WERI-Rb-1 (cell line): ENCODE measurements around the gene CYB5R4.

Source experiments
- DNase-seq: peaks from one replicate; pipeline ENCODE4 v3.0.0-alpha.2; 2020
- H3K27ac ChIP-seq: fragments of 250-450 bp; sonication (Bioruptor Pico); 2 replicates; pipeline ENCODE4 v1.5.1; 2020; ENCODE audit warnings: mild to moderate bottlenecking, moderate library complexity
- H3K27me3 ChIP-seq: fragments of 250-450 bp; sonication (Bioruptor Pico); 2 replicates; pipeline ENCODE4 v1.5.1; 2021; ENCODE audit warnings: mild to moderate bottlenecking, low read depth, moderate library complexity; ENCODE audit not compliant: insufficient read depth, severe bottlenecking
- H3K36me3 ChIP-seq: fragments of 250-450 bp; sonication (Bioruptor Pico); 2 replicates; pipeline ENCODE4 v1.5.1; 2020; ENCODE audit warnings: mild to moderate bottlenecking, moderate library complexity
- H3K4me3 ChIP-seq: 2 replicates; pipeline ENCODE4 v1.5.1; 2011; ENCODE audit warnings: low read depth, mild to moderate bottlenecking, control low read depth, low read length
- H3K9me3 ChIP-seq: fragments of 250-450 bp; sonication (Bioruptor Pico); 2 replicates; pipeline ENCODE4 v1.5.1; 2021; ENCODE audit warnings: mild to moderate bottlenecking, moderate library complexity; ENCODE audit not compliant: severe bottlenecking
- TF ChIP-seq, protein P1 (sequence below): IDR thresholded peaks from 2 replicates; pipeline ENCODE4 v1.5.1; 2011; ENCODE audit warnings: low read depth, mild to moderate bottlenecking, control low read depth, inconsistent platforms, low read length

CYB5R4 gene

DNA sequence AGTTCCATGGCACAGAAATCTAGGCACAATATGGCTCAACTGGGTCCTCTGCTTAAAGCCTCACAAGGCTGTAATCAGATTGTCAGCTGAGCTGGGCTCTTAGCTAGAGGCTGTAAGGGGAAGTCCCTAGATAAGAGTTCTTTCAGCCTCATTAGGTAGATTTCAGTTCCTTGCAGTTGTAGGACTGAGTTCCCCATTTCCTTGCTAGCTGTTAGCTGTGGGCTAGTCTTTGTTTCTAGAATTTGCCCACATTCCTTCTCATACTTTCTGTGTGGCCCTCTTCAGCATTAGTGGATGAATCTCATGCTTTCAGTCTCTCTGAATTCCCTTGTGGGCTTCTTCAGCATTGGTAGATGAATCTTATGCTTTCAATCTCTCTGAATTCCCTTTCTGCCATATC is 103.1 kb downstream of the CYB5R4 start:
- Histone ChIP-seq H3K27me3 (no peaks in the 10 kb centered on the region), H3K36me3 (peaks cover 10% of the 10 kb centered on the region), H3K9me3 (no peaks in the 10 kb centered on the region), H3K27ac (no peak overlapping the region), H3K4me3 (no peak overlapping the region)
- TF ChIP-seq, protein P1, sequence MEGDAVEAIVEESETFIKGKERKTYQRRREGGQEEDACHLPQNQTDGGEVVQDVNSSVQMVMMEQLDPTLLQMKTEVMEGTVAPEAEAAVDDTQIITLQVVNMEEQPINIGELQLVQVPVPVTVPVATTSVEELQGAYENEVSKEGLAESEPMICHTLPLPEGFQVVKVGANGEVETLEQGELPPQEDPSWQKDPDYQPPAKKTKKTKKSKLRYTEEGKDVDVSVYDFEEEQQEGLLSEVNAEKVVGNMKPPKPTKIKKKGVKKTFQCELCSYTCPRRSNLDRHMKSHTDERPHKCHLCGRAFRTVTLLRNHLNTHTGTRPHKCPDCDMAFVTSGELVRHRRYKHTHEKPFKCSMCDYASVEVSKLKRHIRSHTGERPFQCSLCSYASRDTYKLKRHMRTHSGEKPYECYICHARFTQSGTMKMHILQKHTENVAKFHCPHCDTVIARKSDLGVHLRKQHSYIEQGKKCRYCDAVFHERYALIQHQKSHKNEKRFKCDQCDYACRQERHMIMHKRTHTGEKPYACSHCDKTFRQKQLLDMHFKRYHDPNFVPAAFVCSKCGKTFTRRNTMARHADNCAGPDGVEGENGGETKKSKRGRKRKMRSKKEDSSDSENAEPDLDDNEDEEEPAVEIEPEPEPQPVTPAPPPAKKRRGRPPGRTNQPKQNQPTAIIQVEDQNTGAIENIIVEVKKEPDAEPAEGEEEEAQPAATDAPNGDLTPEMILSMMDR: no peak
- no peak for DNase-seq

DNA sequence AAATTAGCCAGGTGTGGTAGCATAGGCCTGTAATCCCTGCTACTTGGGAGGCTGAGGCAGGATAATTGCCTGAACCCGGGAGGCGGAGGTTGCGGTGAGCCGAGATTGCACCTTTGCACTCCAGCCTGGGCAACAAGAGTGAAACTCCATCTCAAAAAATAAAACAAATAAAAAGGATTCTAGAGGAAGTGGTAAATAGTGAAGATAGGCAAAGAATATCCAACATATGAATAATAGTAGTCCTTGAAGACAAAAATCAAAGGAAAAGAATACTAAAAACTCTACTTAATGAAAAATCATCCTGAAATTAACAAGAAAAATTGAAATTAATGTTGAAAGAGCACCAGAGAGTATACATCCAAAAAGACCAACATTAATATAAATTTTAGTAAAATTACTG is 107.0 kb downstream of the CYB5R4 start:
- Histone ChIP-seq H3K9me3 (no peaks in the 10 kb centered on the region), H3K27me3 (no peaks in the 10 kb centered on the region)

DNA sequence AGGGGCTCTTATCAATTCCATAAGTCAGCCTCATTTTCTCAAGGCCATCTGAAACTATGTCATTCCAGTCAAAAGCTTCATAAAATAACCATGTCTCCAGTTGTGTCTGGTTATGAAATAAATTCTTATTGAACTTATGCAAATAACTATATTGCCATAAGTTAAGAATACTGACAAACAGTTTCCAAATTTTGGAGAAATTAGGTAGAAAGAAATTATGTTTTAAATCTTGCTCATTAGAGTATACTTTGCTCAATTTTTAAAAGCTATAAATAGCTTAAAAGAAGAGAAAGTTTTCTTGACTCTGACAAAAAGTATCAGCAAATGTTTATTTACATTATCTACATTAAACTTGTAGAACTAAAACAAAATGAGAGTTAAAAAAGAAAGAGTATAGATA is 111.1 kb downstream of the CYB5R4 start:
- Histone ChIP-seq H3K9me3 (no peaks in the 10 kb centered on the region), H3K4me3 (no peak overlapping the region), H3K36me3 (no peaks in the 10 kb centered on the region), H3K27ac (no peak overlapping the region), H3K27me3 (no peaks in the 10 kb centered on the region)
- no peak for DNase-seq
- TF ChIP-seq, protein P1: no peak

More for the DNA sequence above, 107.0 kb downstream of the CYB5R4 start:
- peaks cover 4% of the 10 kb centered on the region; the same call in 1 of the 2 replicates for H3K36me3 ChIP-seq
- DNase-seq: no peak
- H3K27ac ChIP-seq: no peak overlapping the region
- TF ChIP-seq, protein P1: no peak
- H3K4me3 ChIP-seq: no peak overlapping the region

DNA sequence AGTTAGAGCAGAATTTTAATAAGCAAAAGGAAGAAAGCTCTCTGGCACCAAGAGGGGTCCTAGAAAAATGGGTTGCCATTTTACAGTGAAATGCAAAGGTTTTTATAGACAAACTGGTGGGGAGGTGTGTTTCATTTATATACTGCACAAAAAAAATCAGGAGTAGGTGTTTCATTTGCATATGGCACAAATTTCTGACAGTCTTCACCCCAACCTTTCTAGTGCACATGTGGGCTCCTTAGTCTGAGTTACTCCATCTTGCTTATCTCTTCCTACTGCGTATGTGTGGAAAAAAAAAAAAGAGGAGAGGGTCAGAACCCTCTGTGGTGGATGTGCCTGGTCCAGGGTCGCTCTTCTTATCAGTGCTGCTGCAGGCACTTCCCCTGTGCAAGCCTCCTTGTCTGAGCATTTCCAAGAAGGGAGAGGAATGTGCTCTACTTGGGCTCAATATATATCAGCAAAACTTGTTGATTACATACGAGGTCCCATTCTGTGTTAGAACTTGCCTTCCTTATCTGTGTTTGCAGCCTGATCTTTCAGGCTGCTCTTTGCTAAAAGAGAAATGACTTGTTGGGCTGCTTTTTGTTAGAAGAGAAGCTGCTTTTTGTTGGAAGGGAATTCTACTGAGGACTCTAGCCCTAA is 115.0 kb downstream of the CYB5R4 start:
- H3K27me3 ChIP-seq: no peaks in the 10 kb centered on the region
- DNase-seq: no peak
- no peak overlapping the region for H3K27ac ChIP-seq
- TF ChIP-seq, protein P1: no peak
- no peaks in the 10 kb centered on the region for H3K9me3 ChIP-seq
- H3K4me3 ChIP-seq: no peak overlapping the region
- no peaks in the 10 kb centered on the region for H3K36me3 ChIP-seq

DNA sequence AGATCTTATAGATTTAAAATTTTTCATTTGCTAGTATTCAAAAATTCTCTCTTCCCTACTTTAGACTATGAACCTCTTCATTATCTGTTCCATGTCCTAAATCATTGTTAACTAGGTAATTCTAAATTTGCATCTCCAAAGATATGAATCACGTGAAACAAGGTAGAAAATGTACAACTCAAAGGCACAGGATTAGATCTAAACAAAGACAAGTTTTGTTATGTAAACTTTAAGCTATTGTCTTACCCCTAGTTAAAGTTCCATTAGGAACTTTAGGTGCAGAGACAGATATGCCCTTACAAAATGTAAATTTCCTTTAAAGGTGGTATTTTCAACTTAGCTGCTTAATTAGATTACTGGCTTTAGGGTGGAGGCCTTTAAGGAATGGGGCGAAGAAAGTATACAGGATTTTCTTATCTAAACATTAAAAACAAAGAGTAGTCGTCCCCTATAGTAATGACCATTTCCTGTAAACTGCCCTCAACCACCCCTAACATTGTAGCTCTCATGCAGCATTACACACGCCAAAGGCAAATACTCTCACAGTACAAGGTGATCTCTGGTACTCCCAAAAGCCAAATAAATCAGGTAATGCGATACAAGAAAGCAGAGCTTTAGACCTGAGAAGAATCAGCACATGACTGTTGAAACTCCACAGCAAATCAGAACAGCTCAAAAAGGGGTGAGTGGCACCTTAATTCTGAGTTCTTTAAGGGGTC is 116.7 kb downstream of the CYB5R4 start:
- H3K9me3 ChIP-seq: no peaks in the 10 kb centered on the region
- H3K27ac ChIP-seq: no peak overlapping the region
- H3K4me3 ChIP-seq: no peak overlapping the region
- no peak for DNase-seq
- no peaks in the 10 kb centered on the region for H3K36me3 ChIP-seq
- TF ChIP-seq, protein P1: no peak
- H3K27me3 ChIP-seq: no peaks in the 10 kb centered on the region

DNA sequence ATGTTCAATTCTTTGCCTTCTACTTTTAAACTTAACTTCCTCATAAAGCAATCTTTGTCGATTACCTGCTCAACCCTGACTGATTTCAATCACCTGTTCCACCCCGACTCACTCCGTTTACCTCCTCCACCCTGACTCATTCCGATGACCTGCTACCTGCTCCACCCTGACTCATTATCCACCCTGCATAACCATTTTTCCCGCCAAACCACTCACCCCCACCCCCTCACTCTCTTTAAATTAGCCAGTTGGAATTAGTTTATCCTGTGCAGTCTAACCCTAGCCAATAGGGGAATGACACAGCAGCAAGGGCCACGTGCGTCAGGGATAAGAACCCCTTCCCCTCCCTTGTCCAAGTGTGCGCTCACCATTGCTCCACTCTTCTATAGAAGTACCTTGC is 117.4 kb downstream of the CYB5R4 start:
- Histone ChIP-seq H3K27me3 (no peaks in the 10 kb centered on the region), H3K9me3 (no peaks in the 10 kb centered on the region), H3K27ac (no peak overlapping the region), H3K36me3 (no peaks in the 10 kb centered on the region), H3K4me3 (no peak overlapping the region)
- TF ChIP-seq, protein P1: no peak
- DNase-seq: no peak
